H9 (cell line): ENCODE data around the gene SH3PXD2B. TPM values are rescaled to one million over a fixed set of nuclear protein-coding genes. Genes with fewer than 3 reads are reported as not detected.

Source experiments
- DNase-seq: peaks from one replicate; pipeline ENCODE4 v3.0.0-alpha.2; 2017
- H2AFZ ChIP-seq: one replicate; pipeline ENCODE4 v1.6.1; 2013; ENCODE audit warnings: mild to moderate bottlenecking, low read length, control low read depth, moderate library complexity
- H2AK5ac ChIP-seq: 2 replicates; pipeline ENCODE4 v1.6.1; 2013; ENCODE audit warnings: low read length, control low read depth, mixed read lengths; ENCODE audit not compliant: insufficient read length
- H2BK120ac ChIP-seq: one replicate; pipeline ENCODE4 v1.6.1; 2013; ENCODE audit warnings: low read depth, mild to moderate bottlenecking, low read length, control low read depth, inconsistent platforms; ENCODE audit not compliant: poor library complexity, severe bottlenecking
- H2BK12ac ChIP-seq: 2 replicates; pipeline ENCODE4 v1.6.1; 2013; ENCODE audit warnings: low read length, control low read depth, mixed read lengths, low read depth; ENCODE audit not compliant: insufficient read length
- H2BK15ac ChIP-seq: 2 replicates; pipeline ENCODE4 v1.6.1; 2013; ENCODE audit warnings: low read depth, low read length, control low read depth
- H2BK20ac ChIP-seq: one replicate; pipeline ENCODE4 v1.6.1; 2013; ENCODE audit warnings: low read depth, mild to moderate bottlenecking, low read length, control low read depth, inconsistent platforms; ENCODE audit not compliant: poor library complexity, severe bottlenecking
- H2BK5ac ChIP-seq: 2 replicates; pipeline ENCODE4 v1.6.1; 2013; ENCODE audit warnings: low read length, control low read depth, mixed read lengths; ENCODE audit not compliant: insufficient read length
- H3K14ac ChIP-seq: 2 replicates; pipeline ENCODE4 v1.6.1; 2013; ENCODE audit warnings: low read length, control low read depth; ENCODE audit not compliant: insufficient read depth
- H3K18ac ChIP-seq: 2 replicates; pipeline ENCODE4 v1.6.1; 2013; ENCODE audit warnings: low read depth, mild to moderate bottlenecking, mixed read lengths, low read length, control low read depth; ENCODE audit not compliant: insufficient read length
- H3K23ac ChIP-seq: 2 replicates; pipeline ENCODE4 v1.6.1; 2013; ENCODE audit warnings: low read length, control low read depth, mixed read lengths, low read depth; ENCODE audit not compliant: insufficient read length
- H3K23me2 ChIP-seq: 2 replicates; pipeline ENCODE4 v1.6.1; 2013; ENCODE audit warnings: low read depth, mild to moderate bottlenecking, mixed read lengths, low read length, control low read depth; ENCODE audit not compliant: insufficient read length, poor library complexity, severe bottlenecking
- H3K27ac ChIP-seq: 2 replicates; pipeline ENCODE4 v1.5.1; 2013; ENCODE audit warnings: low read length, control low read depth, mixed read lengths, low read depth; ENCODE audit not compliant: insufficient read length
- H3K27me3 ChIP-seq: 2 replicates; pipeline ENCODE4 v1.6.1; 2013; ENCODE audit warnings: low read length, control low read depth, inconsistent platforms; ENCODE audit not compliant: insufficient read depth
- H3K4ac ChIP-seq: 2 replicates; pipeline ENCODE4 v1.6.1; 2013; ENCODE audit warnings: low read depth, mild to moderate bottlenecking, control low read depth, inconsistent platforms, low read length, moderate library complexity
- H3K4me1 ChIP-seq: 2 replicates; pipeline ENCODE4 v1.6.1; 2013; ENCODE audit warnings: low read length, control low read depth, inconsistent platforms; ENCODE audit not compliant: insufficient read depth
- H3K4me2 ChIP-seq: 2 replicates; pipeline ENCODE4 v1.6.1; 2013; ENCODE audit warnings: low read length, control low read depth, mixed read lengths; ENCODE audit not compliant: insufficient read length, insufficient read depth
- H3K56ac ChIP-seq: 2 replicates; pipeline ENCODE4 v1.6.1; 2013; ENCODE audit warnings: low read depth, mild to moderate bottlenecking, mixed read lengths, low read length, control low read depth; ENCODE audit not compliant: insufficient read length
- H3K79me1 ChIP-seq: 2 replicates; pipeline ENCODE4 v1.6.1; 2013; ENCODE audit warnings: low read depth, mild to moderate bottlenecking, moderate library complexity, low read length, control low read depth, inconsistent platforms; ENCODE audit not compliant: insufficient read depth, poor library complexity, severe bottlenecking
- H3K79me2 ChIP-seq: 2 replicates; pipeline ENCODE4 v1.6.1; 2013; ENCODE audit warnings: low read length, control low read depth, inconsistent platforms; ENCODE audit not compliant: insufficient read depth
- H3K9ac ChIP-seq: 2 replicates; pipeline ENCODE4 v1.6.1; 2013; ENCODE audit warnings: low read length, control low read depth, mixed read lengths; ENCODE audit not compliant: insufficient read length; ENCODE audit errors: extremely low read depth
- H3K9me3 ChIP-seq: one replicate; pipeline ENCODE4 v1.6.1; 2013; ENCODE audit warnings: low read depth, low read length, inconsistent platforms; ENCODE audit not compliant: control insufficient read depth
- H3T11ph ChIP-seq: one replicate; pipeline ENCODE4 v1.6.1; 2013; ENCODE audit warnings: mild to moderate bottlenecking, low read length, control low read depth, inconsistent platforms
- H4K20me1 ChIP-seq: one replicate; pipeline ENCODE4 v1.6.1; 2013; ENCODE audit not compliant: control insufficient read depth, insufficient read length, insufficient read depth
- H4K5ac ChIP-seq: 2 replicates; pipeline ENCODE4 v1.6.1; 2013; ENCODE audit warnings: low read depth, mild to moderate bottlenecking, mixed read lengths, low read length, control low read depth; ENCODE audit not compliant: insufficient read length
- H4K8ac ChIP-seq: replicated peaks from 2 replicates; pipeline ENCODE4 v1.6.1; 2013; ENCODE audit warnings: low read length, control low read depth, mixed read lengths, low read depth; ENCODE audit not compliant: insufficient read length
- H4K91ac ChIP-seq: 2 replicates; pipeline ENCODE4 v1.6.1; 2013; ENCODE audit warnings: low read depth, mild to moderate bottlenecking, moderate library complexity, mixed read lengths, low read length, control low read depth; ENCODE audit not compliant: insufficient read length
- H3K27ac Mint-ChIP-seq, 3 experiments: 2 replicates in 2 of 3; 3 replicates in 1 of 3; pipeline ENCODE4 v1.8.0; 2020 to 2021; ENCODE audit warnings: mixed read lengths in 3 of 3, mild to moderate bottlenecking in 1 of 3, moderate library complexity in 1 of 3
- H3K27me3 Mint-ChIP-seq: 2 replicates; pipeline ENCODE4 v1.8.0; 2021; ENCODE audit warnings: low read depth, mild to moderate bottlenecking, moderate library complexity, mixed read lengths
- H3K36me3 Mint-ChIP-seq, 3 experiments: 2 replicates in 2 of 3; 3 replicates in 1 of 3; pipeline ENCODE4 v1.8.0; 2020 to 2021; ENCODE audit warnings: low read depth in 3 of 3, mixed read lengths in 3 of 3; ENCODE audit not compliant: insufficient read depth in 1 of 3
- H3K4me1 Mint-ChIP-seq, 2 experiments: 2 replicates each; pipeline ENCODE4 v1.8.0; 2020; ENCODE audit warnings: mixed read lengths in 2 of 2
- H3K4me3 Mint-ChIP-seq, 2 experiments: 2 replicates in 1 of 2; 3 replicates in 1 of 2; pipeline ENCODE4 v1.8.0; 2020 to 2021; ENCODE audit warnings: mild to moderate bottlenecking in 2 of 2, mixed read lengths in 2 of 2, moderate library complexity in 1 of 2
- H3K9me3 Mint-ChIP-seq, 2 experiments: 2 replicates in 1 of 2; 3 replicates in 1 of 2; pipeline ENCODE4 v1.8.0; 2020; ENCODE audit warnings: mild to moderate bottlenecking in 2 of 2, mixed read lengths in 2 of 2, moderate library complexity in 1 of 2
- WGBS: extraction: QIAGEN DNeasy Blood & Tissue Kit; methylation state at CpG from one replicate; pipeline ENCODE4 v1.1.7; 2013; ENCODE audit warnings: missing lambda C conversion rate, low lambda C conversion rate, mixed read lengths; ENCODE audit not compliant: insufficient read length; ENCODE audit errors: extremely low coverage; 5-methylcytosine and 5-hydroxymethylcytosine counted together
- total RNA-seq: library from RNA; stranded (reverse); gene quantifications from 2 replicates; pipeline ENCODE4 v1.2.1, GENCODE V29; 2021
- TF ChIP-seq, protein P1 (sequence below): fragments of 200-600 bp; sonication (generic); conservative IDR thresholded peaks from 3 replicates; pipeline ENCODE4 v1.8.0; 2021; ENCODE audit warnings: antibody characterized with exemption, mild to moderate bottlenecking

The SH3PXD2B gene
- total RNA-seq, 1 experiment from 2014 or later: 49.0 TPM

DNA sequence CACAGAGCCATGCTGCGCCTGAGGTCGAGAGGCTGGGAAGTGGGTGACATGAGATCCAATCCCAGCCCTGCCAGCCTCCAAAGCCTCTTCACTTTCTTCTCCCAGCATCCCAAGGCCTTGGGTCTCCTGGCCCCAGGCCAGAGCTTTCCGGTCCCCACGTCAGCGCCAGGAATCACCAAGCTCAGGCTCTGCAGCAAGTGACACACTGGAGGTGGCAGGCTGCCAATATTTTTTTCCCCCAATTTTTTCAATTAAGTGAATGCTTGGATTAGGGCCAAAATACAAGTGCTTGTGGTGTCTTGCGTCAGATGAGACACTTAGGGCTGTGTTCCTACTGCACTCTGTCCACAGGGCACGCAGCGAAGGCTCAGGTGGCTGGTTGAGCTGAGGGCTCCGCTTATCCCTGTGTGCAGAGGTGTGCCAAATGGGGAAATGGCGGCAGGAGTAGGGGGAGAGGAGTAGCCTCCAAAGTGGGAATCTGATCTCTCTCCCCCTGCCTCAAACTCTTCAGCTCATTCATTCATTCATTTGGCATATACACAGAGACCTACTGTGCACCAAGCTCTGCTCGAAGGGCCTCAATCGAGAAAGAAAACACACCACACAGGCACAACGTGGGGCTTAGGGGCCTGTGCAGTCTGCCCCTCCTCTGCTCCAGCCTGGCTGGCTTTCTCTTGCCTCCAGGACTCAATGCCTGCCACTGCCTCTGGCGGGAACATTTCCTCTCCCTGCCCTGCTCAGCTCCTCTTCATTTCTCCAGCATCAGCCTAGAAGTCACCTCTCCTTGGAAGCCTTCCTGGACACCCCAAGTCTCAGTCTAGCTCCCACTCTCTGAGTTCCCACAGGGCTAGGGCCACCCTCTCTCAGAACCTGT lies 16.6 kb downstream of the SH3PXD2B start:
- peaks cover 0 to 13% (median 0%) of the 10 kb centered on the region in 3 experiments; a peak in 5 of 7 replicates for H3K36me3 Mint-ChIP-seq

More for the DNA sequence above, 16.6 kb downstream of the SH3PXD2B start:
- no peaks in the 10 kb centered on the region for H3K27me3 ChIP-seq
- no peak overlapping the region for H3K18ac ChIP-seq
- no peaks in the 10 kb centered on the region for H3K23me2 ChIP-seq
- no CpG with 5 or more reads among the region's 14 CpGs for WGBS
- no peak overlapping the region for H4K5ac ChIP-seq
- H3K4ac ChIP-seq: no peak overlapping the region
- no peaks in the 10 kb centered on the region for H4K20me1 ChIP-seq
- H2BK15ac ChIP-seq: no peak overlapping the region
- H3K4me2 ChIP-seq: no peak overlapping the region
- H3K4me1 Mint-ChIP-seq: peaks cover 2 to 7% of the 10 kb centered on the region in 2 experiments; a peak in 1 of 4 replicates
- H2BK20ac ChIP-seq: no peak overlapping the region
- no peak overlapping the region; the same call in 1 of the 2 replicates for H3K14ac ChIP-seq
- H2BK12ac ChIP-seq: no peak overlapping the region
- no peaks in the 10 kb centered on the region for H3K79me1 ChIP-seq
- H3K9me3 ChIP-seq: no peaks in the 10 kb centered on the region
- H3K4me1 ChIP-seq: no peaks in the 10 kb centered on the region
- no peak overlapping the region for H2BK120ac ChIP-seq
- no peak overlapping the region for H3K23ac ChIP-seq
- H2BK5ac ChIP-seq: no peak overlapping the region
- no peak overlapping the region for H4K91ac ChIP-seq
- no peak for DNase-seq
- H3K27ac ChIP-seq: no peak overlapping the region
- H3K4me3 Mint-ChIP-seq: no peak overlapping the region
- no peak overlapping the region for H3K56ac ChIP-seq
- H3T11ph ChIP-seq: no peak overlapping the region
- peaks cover 2% of the 10 kb centered on the region; the same call in 1 of the 2 replicates for H3K79me2 ChIP-seq
- no peak overlapping the region for H2AK5ac ChIP-seq
- H4K8ac ChIP-seq: no peak overlapping the region
- H2AFZ ChIP-seq: no peak overlapping the region
- TF ChIP-seq, protein P1, sequence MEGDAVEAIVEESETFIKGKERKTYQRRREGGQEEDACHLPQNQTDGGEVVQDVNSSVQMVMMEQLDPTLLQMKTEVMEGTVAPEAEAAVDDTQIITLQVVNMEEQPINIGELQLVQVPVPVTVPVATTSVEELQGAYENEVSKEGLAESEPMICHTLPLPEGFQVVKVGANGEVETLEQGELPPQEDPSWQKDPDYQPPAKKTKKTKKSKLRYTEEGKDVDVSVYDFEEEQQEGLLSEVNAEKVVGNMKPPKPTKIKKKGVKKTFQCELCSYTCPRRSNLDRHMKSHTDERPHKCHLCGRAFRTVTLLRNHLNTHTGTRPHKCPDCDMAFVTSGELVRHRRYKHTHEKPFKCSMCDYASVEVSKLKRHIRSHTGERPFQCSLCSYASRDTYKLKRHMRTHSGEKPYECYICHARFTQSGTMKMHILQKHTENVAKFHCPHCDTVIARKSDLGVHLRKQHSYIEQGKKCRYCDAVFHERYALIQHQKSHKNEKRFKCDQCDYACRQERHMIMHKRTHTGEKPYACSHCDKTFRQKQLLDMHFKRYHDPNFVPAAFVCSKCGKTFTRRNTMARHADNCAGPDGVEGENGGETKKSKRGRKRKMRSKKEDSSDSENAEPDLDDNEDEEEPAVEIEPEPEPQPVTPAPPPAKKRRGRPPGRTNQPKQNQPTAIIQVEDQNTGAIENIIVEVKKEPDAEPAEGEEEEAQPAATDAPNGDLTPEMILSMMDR: no peak
- no peaks in the 10 kb centered on the region for H3K27me3 Mint-ChIP-seq
- peak overlapping the region in 2 of 3 experiments; percentile 69 to 77; a peak in 5 of 7 replicates for H3K27ac Mint-ChIP-seq
- H3K9ac ChIP-seq: no peak overlapping the region
- no peaks in the 10 kb centered on the region for H3K9me3 Mint-ChIP-seq
